CD4-positive, CD25-positive, alpha-beta regulatory T cell (primary cell): ENCODE results near the gene MYO10. TPM values are rescaled to one million over a fixed set of nuclear protein-coding genes. Genes with fewer than 3 reads are reported as not detected.

Experiments used
- ATAC-seq, 2 donors: fragments of 150-1000 bp; cut with Tn5 transposase; one replicate each; pipeline ENCODE4 v1.10.0; 2021; ENCODE audit warnings: low read depth in 2 of 2, moderate number of reproducible peaks in 2 of 2, moderate library complexity in 1 of 2
- DNase-seq, 3 donors: peaks; one replicate each; pipeline versions ENCODE4 v3.0.0 to v3.0.0-alpha.2; 2012 to 2022; ENCODE audit warnings: mixed read lengths in 1 of 3
- H3K27ac ChIP-seq: one replicate; pipeline ENCODE4 v1.7.0; 2013; ENCODE audit warnings: mild to moderate bottlenecking, low read length; ENCODE audit not compliant: insufficient read depth, poor library complexity, severe bottlenecking
- H3K27me3 ChIP-seq: one replicate; pipeline ENCODE4 v1.7.0; 2013; ENCODE audit warnings: low read length; ENCODE audit not compliant: control insufficient read depth, insufficient read depth
- H3K36me3 ChIP-seq: one replicate; pipeline ENCODE4 v1.7.0; 2013; ENCODE audit warnings: mild to moderate bottlenecking, low read length, moderate library complexity; ENCODE audit not compliant: control insufficient read depth, insufficient read depth
- H3K4me1 ChIP-seq: 2 replicates; pipeline ENCODE4 v1.7.0; 2013; ENCODE audit warnings: mild to moderate bottlenecking, low read length; ENCODE audit not compliant: insufficient read depth, control insufficient read depth, poor library complexity, severe bottlenecking
- H3K4me3 ChIP-seq: one replicate; pipeline ENCODE4 v1.7.0; 2013; ENCODE audit warnings: low read depth, mild to moderate bottlenecking, low read length, moderate library complexity
- H3K9me3 ChIP-seq, 2 experiments: 1 replicate in 1 of 2; 2 replicates in 1 of 2; pipeline ENCODE4 v1.7.0; 2013; ENCODE audit warnings: low read length in 2 of 2, mild to moderate bottlenecking in 1 of 2, moderate library complexity in 1 of 2; ENCODE audit not compliant: control insufficient read depth in 2 of 2
- H3K27ac Mint-ChIP-seq, 3 donors: one replicate each; pipeline ENCODE4 v1.8.0; 2020 to 2022; ENCODE audit warnings: mild to moderate bottlenecking in 3 of 3, mixed read lengths in 3 of 3, moderate library complexity in 2 of 3
- H3K27me3 Mint-ChIP-seq: one replicate; pipeline ENCODE4 v1.8.0; 2022; ENCODE audit warnings: mild to moderate bottlenecking, mixed read lengths
- H3K36me3 Mint-ChIP-seq: one replicate; pipeline ENCODE4 v1.8.0; 2020; ENCODE audit warnings: mixed read lengths
- H3K4me1 Mint-ChIP-seq, 4 donors: one replicate each; pipeline ENCODE4 v1.8.0; 2020 to 2022; ENCODE audit warnings: mixed read lengths in 4 of 4, mild to moderate bottlenecking in 1 of 4
- H3K4me3 Mint-ChIP-seq, 4 donors: one replicate each; pipeline ENCODE4 v1.8.0; 2020 to 2022; ENCODE audit warnings: mild to moderate bottlenecking in 4 of 4, mixed read lengths in 4 of 4, moderate library complexity in 3 of 4
- H3K9me3 Mint-ChIP-seq, 7 donors: one replicate each; pipeline ENCODE4 v1.8.0; 2020 to 2022; ENCODE audit warnings: mixed read lengths in 7 of 7, mild to moderate bottlenecking in 3 of 7, moderate library complexity in 2 of 7
- polyA plus RNA-seq, 4 donors: library from polyadenylated mRNA; unstranded; fragments of 300-500 nt; fragmentation: Illumina TruSeq; gene quantifications; one replicate each; pipeline ENCODE4 v1.2.3, GENCODE V29; 2021
- total RNA-seq: library from RNA; stranded (reverse); gene quantifications from one replicate; pipeline ENCODE4 v1.2.3, GENCODE V29; 2022

Gene MYO10
- total and polyA plus RNA-seq, 5 donors from 2014 or later: 0.01 to 0.05 (median 0.02) TPM; not detected in 1

DNA sequence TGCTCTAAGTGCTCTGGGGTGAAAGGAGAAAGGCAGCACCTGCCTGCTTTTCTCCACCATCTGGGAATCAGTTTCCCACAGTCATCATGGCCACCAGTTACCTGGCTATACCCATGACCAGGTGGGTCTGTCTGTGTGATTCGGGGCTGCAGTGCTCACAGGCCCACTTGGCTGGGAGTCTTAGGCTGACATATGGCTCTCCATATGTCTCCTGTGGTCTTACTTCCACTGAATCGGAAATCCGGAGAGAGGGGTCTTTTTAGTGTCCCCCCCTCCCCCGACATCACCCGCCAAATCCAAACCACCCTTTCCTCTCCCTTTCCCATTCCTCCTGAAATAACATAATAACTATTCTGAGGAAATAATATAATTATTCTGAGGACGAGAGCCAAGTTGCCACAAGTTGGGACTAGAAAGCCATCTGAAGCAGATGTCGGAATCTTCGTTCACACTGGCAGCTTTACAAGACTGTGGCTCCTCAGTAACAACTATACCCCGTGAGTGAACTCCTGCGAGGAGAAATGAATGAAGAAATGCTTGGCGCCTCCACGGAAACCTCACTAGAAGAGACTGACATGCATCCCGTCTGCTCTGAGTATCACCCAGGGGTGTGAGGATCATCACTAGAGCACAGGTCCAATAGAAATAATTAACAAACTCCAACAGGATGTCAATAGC is 143.4 kb downstream of the MYO10 start:
- ATAC-seq (no peak), DNase-seq (no peak)
- Histone ChIP-seq H3K36me3 (no peaks in the 10 kb centered on the region), H3K4me3 (no peak overlapping the region), H3K4me1 (no peaks in the 10 kb centered on the region), H3K27me3 (no peaks in the 10 kb centered on the region), H3K27ac (no peak overlapping the region), H3K9me3 (no peaks in the 10 kb centered on the region)
- Mint-ChIP-seq H3K4me3 (no peak overlapping the region), H3K27ac (no peak overlapping the region), H3K27me3 (peaks cover 10% of the 10 kb centered on the region), H3K36me3 (no peaks in the 10 kb centered on the region), H3K9me3 (no peaks in the 10 kb centered on the region), H3K4me1 (peaks cover 0 to 7% (median 5%) of the 10 kb centered on the region in 4 donors)

DNA sequence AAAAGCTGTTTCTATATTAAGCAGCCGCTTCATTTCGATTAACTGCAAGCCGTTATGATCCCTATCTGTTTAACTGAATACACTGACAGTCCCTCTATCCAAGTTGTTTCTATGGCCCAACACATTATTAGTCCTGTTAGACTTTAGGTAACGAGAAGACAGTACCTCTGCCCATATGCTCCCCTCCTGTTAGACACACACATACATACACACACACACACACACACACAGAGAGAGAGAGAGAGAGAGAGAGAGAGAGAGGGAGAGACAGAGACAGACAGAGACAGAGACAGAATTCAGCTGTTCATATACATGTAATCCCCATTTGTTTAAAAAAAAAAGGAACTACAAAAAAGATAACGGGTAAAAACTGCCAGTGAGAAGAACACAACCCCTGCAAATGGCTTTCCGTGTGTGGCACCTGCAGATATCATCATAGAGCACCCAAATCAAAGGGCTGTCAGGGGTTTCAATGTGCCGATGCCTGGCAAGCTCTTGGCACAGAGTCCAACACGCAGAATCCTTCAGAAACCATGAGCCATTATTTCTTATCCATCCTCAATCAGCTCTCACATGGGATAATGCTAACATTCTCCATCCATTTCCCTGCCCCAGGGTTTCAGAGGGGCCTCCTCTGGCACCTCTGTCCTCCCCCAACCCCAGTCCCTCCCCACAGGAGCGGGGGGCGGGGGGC is 144.0 kb downstream of the MYO10 start:
- Histone ChIP-seq H3K9me3 (no peaks in the 10 kb centered on the region), H3K27ac (no peak overlapping the region), H3K4me3 (no peak overlapping the region), H3K27me3 (no peaks in the 10 kb centered on the region), H3K4me1 (no peaks in the 10 kb centered on the region), H3K36me3 (no peaks in the 10 kb centered on the region)
- no peak for DNase-seq
- Mint-ChIP-seq H3K4me1 (peaks cover 0 to 7% (median 5%) of the 10 kb centered on the region in 4 donors), H3K4me3 (peak overlapping the region in 1 of 4 donors; percentile 77), H3K36me3 (no peaks in the 10 kb centered on the region), H3K27me3 (peaks cover 10% of the 10 kb centered on the region), H3K27ac (peak overlapping the region in 2 of 3 donors; percentile 1 to 76), H3K9me3 (no peaks in the 10 kb centered on the region)
- no peak for ATAC-seq

DNA sequence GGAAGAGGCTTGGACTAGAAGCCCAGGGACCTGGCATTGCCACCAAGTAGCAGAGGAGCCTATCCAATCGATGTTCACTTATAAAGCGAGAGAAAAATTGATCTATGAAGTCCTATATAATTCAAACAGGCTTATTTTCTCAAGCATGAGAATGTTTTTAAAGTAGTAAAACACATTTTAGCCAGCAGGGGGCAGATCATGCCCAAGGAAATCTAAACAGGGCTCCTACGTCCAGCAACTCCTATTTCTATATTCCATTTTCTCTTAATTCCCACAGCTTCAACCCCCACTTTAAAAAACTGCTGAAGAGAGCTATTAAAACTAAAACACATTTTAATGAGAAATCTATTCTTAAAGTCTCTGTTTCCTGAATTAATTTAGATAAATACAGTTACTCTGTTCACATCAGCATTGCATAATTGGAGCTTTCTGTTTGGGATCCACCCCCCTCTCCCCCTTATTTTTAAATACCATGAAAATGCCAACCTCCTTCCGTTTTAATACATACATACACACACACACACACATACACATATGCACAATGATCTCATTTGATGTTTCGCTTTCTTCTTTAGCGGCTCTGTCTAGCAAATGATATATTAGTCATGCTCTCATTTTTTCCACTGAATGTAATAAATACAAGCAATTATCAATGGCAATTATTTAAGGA is 144.9 kb downstream of the MYO10 start:
- H3K27ac ChIP-seq: no peak overlapping the region
- ATAC-seq: peak in 1 of 2 donors; percentile 33
- peak overlapping the region; percentile 69 for H3K4me3 ChIP-seq
- no peaks in the 10 kb centered on the region for H3K4me1 ChIP-seq
- H3K27me3 ChIP-seq: no peaks in the 10 kb centered on the region
- Mint-ChIP-seq H3K4me3 (peak overlapping the region in 3 of 4 donors; percentile 47 to 55 (median 51)), H3K9me3 (no peaks in the 10 kb centered on the region), H3K27ac (no peak overlapping the region), H3K4me1 (peaks cover 0 to 9% (median 6%) of the 10 kb centered on the region in 4 donors), H3K27me3 (peaks cover 12% of the 10 kb centered on the region), H3K36me3 (no peaks in the 10 kb centered on the region)
- no peaks in the 10 kb centered on the region for H3K9me3 ChIP-seq
- H3K36me3 ChIP-seq: no peaks in the 10 kb centered on the region
- DNase-seq: peak in 2 of 3 donors; percentile 24 to 57

DNA sequence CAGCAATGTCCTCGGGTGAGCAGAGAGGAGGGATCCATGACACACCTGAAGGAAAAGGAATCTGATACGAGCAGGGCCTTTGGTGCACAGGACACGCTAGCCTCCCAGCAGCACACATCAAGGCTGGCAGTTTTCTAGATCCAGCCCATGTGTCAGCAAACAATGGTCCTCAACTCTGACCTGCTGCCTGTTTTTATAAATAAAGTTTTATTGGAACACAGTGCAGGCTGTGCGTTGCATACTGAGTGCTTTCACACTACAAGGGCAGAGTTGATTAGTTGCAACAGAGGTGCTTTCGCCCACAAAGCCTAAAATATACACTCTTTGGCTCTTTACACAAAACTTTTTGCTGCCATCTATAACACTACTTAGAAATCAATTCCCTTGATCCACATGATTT is 147.1 kb downstream of the MYO10 start:
- H3K36me3 ChIP-seq: no peaks in the 10 kb centered on the region
- ATAC-seq (no peak), DNase-seq (no peak)
- H3K27me3 Mint-ChIP-seq: peaks cover 15% of the 10 kb centered on the region
- no peaks in the 10 kb centered on the region for H3K9me3 Mint-ChIP-seq
- no peak overlapping the region for H3K27ac ChIP-seq
- H3K9me3 ChIP-seq: no peaks in the 10 kb centered on the region
- no peak overlapping the region for H3K4me3 ChIP-seq
- H3K4me3 Mint-ChIP-seq: no peak overlapping the region
- H3K4me1 ChIP-seq: peaks cover 5% of the 10 kb centered on the region
- H3K27ac Mint-ChIP-seq: no peak overlapping the region
- H3K27me3 ChIP-seq: no peaks in the 10 kb centered on the region
- no peaks in the 10 kb centered on the region for H3K36me3 Mint-ChIP-seq
- peaks cover 3 to 27% (median 17%) of the 10 kb centered on the region in 4 donors for H3K4me1 Mint-ChIP-seq

DNA sequence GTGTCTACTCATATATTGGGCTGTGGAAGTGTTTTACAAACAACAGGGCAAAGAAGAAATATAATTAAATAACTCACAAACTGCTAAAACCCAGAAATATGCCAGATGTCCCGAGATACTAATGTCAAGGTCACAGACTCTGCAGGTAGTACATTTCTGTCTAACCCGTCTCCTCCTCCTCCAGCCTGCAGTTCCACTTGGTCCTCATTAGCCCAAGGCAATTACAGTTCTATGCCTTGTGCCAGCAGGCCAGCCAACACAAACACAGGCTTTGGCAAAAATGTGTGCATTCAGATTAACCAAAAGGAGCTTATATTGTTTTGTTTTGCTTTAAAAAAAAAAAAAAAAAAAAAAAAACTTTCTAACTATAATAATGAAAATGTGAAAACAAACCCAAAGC is 148.8 kb downstream of the MYO10 start:
- H3K36me3 ChIP-seq: no peaks in the 10 kb centered on the region
- no peaks in the 10 kb centered on the region for H3K9me3 ChIP-seq
- ATAC-seq (no peak), DNase-seq (no peak)
- no peak overlapping the region for H3K27ac ChIP-seq
- no peak overlapping the region for H3K4me3 ChIP-seq
- H3K4me1 ChIP-seq: peaks cover 5% of the 10 kb centered on the region
- Mint-ChIP-seq H3K4me3 (no peak overlapping the region), H3K36me3 (no peaks in the 10 kb centered on the region), H3K27ac (no peak overlapping the region), H3K4me1 (peaks cover 7 to 27% (median 19%) of the 10 kb centered on the region in 4 donors), H3K9me3 (no peaks in the 10 kb centered on the region), H3K27me3 (peaks cover 15% of the 10 kb centered on the region)
- H3K27me3 ChIP-seq: no peaks in the 10 kb centered on the region

DNA sequence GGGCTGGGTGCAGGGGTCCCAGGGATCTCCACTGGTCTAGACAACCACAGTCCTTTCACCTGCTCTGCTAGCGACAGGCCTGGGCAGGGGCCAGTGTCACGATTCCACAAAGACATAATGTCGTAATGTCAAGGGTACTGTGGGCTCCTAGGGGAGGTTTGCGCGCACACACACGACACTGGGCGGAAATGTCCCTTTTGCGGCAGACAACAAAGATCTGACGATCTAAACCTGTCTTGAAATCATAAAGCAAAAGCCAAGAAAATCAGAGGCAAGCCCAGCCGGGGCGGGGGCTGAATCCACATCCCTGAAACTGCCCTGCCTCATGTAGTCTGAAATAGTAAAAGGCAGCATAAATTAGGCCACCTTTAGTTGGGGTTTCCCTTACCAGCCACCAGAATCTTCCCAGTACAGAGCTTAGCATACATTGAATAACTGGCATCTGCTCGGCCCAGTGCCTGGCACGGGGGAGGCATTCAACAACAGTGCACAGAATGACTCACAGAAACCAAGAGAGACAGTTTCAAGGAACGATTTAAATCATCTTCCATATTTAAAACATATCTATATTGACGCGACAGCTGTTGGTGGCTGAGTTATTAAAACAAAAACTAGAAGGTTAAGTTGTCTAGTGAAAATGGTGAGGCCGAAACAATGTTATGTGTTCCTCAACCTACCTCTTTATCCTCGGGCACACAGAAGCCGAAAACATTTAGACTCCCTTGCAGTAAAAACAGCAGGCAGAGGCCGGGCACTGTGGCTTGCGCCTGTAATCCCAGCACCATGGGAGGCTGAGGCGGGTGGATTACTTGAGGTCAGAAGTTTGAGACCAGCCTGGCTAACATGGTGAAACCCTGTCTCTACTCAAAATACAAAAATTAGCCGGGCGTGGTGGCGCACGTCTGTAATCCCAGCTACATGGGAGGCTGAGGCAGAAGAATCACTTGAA is 151.0 kb downstream of the MYO10 start:
- ATAC-seq (peak; percentile 39 to 48), DNase-seq (peak in 1 of 3 donors; percentile 66)
- Histone ChIP-seq H3K27ac (no peak overlapping the region), H3K9me3 (no peaks in the 10 kb centered on the region), H3K4me3 (peak overlapping the region; percentile 42), H3K4me1 (peaks cover 5% of the 10 kb centered on the region), H3K36me3 (no peaks in the 10 kb centered on the region), H3K27me3 (no peaks in the 10 kb centered on the region)
- peaks cover 7 to 20% (median 13%) of the 10 kb centered on the region in 4 donors for H3K4me1 Mint-ChIP-seq
- peaks cover 2% of the 10 kb centered on the region for H3K36me3 Mint-ChIP-seq
- peaks cover 5% of the 10 kb centered on the region for H3K27me3 Mint-ChIP-seq
- H3K27ac Mint-ChIP-seq: peak overlapping the region; percentile 55 to 81 (median 71)
- H3K9me3 Mint-ChIP-seq: no peaks in the 10 kb centered on the region
- peak overlapping the region; percentile 5 to 78 (median 48) for H3K4me3 Mint-ChIP-seq

DNA sequence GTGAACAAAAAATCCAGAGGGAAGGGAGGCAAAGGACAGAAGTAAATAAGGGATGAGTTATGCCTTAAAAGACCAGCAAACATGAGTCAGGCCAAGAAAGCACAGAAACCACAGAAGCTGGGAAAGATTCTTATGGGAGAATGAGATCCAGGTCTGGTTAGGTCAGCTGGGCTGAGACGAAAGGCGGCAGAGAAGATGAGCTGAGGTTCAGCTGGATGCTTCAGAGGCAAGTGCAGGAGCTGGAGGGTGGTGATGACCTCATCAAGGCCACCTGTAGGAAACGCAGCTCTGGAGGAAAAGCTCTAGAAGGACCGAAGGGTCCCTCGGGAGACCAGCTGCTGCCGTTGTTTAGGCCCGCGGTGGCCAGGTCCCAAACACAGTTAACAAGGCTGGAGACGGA is 152.0 kb downstream of the MYO10 start:
- Mint-ChIP-seq H3K36me3 (peaks cover 2% of the 10 kb centered on the region), H3K9me3 (peaks cover 0 to under 1% (median 0%) of the 10 kb centered on the region in 7 donors), H3K4me1 (peaks cover 7 to 20% (median 13%) of the 10 kb centered on the region in 4 donors), H3K4me3 (peak overlapping the region in 3 of 4 donors; percentile 6 to 48 (median 39)), H3K27me3 (peaks cover 5% of the 10 kb centered on the region), H3K27ac (peak overlapping the region in 1 of 3 donors; percentile 71)
- no peaks in the 10 kb centered on the region for H3K36me3 ChIP-seq
- ATAC-seq: no peak
- H3K4me1 ChIP-seq: peaks cover 5% of the 10 kb centered on the region
- H3K27me3 ChIP-seq: no peaks in the 10 kb centered on the region
- no peaks in the 10 kb centered on the region for H3K9me3 ChIP-seq
- DNase-seq: no peak
- H3K4me3 ChIP-seq: peak overlapping the region; percentile 42
- H3K27ac ChIP-seq: no peak overlapping the region
